Gastroesophageal sphincter (tissue), 4 donors: Measurements from ENCODE around the gene ZCCHC17. TPM values are rescaled to one million over a fixed set of nuclear protein-coding genes. Genes with fewer than 3 reads are reported as not detected.

ENCODE experiments used
- ATAC-seq: fragments of 150-250 bp; one replicate; pipeline ENCODE4 v1.9.1; 2016; ENCODE audit warnings: mild to moderate bottlenecking, moderate library complexity
- H3K27ac ChIP-seq, 4 donors: fragments of 200-600 bp; sonication (generic) in 3 of 4; 1 replicate in 3 of 4; 2 replicates in 1 of 4; pipeline ENCODE4 v1.5.1; 2016 to 2019
- H3K27me3 ChIP-seq: fragments of 200-600 bp; sonication (generic); one replicate; pipeline ENCODE4 v1.5.1; 2019
- H3K36me3 ChIP-seq, 2 donors: fragments of 200-600 bp; sonication (generic); one replicate each; pipeline ENCODE4 v1.5.1; 2019; ENCODE audit warnings: control low read depth in 1 of 2
- H3K4me1 ChIP-seq, 3 donors: fragments of 200-600 bp; sonication (generic); 1 replicate in 2 of 3; 2 replicates in 1 of 3; pipeline ENCODE4 v1.5.1; 2016 to 2019; ENCODE audit warnings: control low read depth in 2 of 3
- H3K4me3 ChIP-seq, 2 donors: fragments of 200-600 bp; sonication (generic); one replicate each; pipeline ENCODE4 v1.5.1; 2019; ENCODE audit warnings: mild to moderate bottlenecking in 1 of 2, moderate library complexity in 1 of 2
- H3K9me3 ChIP-seq, 3 donors: fragments of 200-600 bp; sonication (generic); one replicate each; pipeline ENCODE4 v1.5.1; 2017 to 2019; ENCODE audit warnings: control low read depth in 2 of 3
- EP300 ChIP-seq: sonication (generic); formaldehyde crosslinking; IDR thresholded peaks from one replicate; pipeline ENCODE4 v1.6.1; 2017; ENCODE audit warnings: antibody characterized with exemption, mild to moderate bottlenecking
- POLR2A ChIP-seq, 2 donors: fragments of 450-650 bp; IDR thresholded peaks; one replicate each; pipeline ENCODE4 v1.6.1; 2017; ENCODE audit warnings: antibody characterized with exemption in 2 of 2, mild to moderate bottlenecking in 2 of 2, moderate library complexity in 1 of 2
- POLR2AphosphoS5 ChIP-seq: sonication (generic); formaldehyde crosslinking; IDR thresholded peaks from one replicate; pipeline ENCODE4 v1.6.1; 2017; ENCODE audit warnings: antibody characterized with exemption
- WGBS, 2 donors: methylation state at CpG; one replicate each; pipeline ENCODE4 v1.1.5; 2018; ENCODE audit warnings: low coverage in 1 of 2; 5-methylcytosine and 5-hydroxymethylcytosine counted together
- total RNA-seq, 4 donors: library from RNA; depleted of rRNA; stranded (reverse); fragments of >200 nt; gene quantifications; one replicate each; pipeline ENCODE4 v1.1.0, GENCODE V29; 2016
- TF ChIP-seq, protein P1 (sequence below), 4 experiments: fragments of 200-600 bp in 2 of 4; fragments of 450-650 bp in 2 of 4; sonication (generic) in 1 of 4; IDR thresholded peaks; one replicate each; pipeline ENCODE4 v1.5.1; 2017 to 2019; ENCODE audit warnings: antibody characterized with exemption in 4 of 4, mild to moderate bottlenecking in 2 of 4, moderate library complexity in 2 of 4

ZCCHC17 gene
- total RNA-seq, 4 donors from 2014 or later = 25.4 to 28.7 (median 27.4) TPM

DNA sequence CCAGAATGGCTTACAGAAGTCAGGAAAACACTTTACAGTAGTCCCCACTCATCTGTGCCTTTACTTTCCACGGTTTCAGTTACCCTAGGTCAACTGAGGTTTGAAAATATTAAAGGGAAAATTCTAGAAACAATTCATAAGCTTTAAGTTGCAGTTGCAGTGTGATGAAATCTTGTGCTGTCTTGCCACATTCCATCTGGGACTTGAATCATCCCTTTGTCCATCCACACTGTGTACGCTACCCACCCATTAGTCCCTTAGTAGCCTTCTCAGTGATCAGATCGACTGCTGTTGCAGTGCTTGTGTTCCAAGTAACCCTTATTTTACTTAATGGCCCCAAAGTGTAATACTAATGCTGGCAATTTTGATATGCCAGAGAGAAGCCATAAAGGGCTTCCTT, 30.5 kb downstream of the ZCCHC17 start:
- Histone ChIP-seq H3K9me3 (no peaks in the 10 kb centered on the region), H3K4me1 (no peaks in the 10 kb centered on the region), H3K4me3 (no peak overlapping the region), H3K27me3 (no peaks in the 10 kb centered on the region), H3K27ac (no peak overlapping the region), H3K36me3 (peaks cover 0 to 29% of the 10 kb centered on the region in 2 donors)
- no peak for TF ChIP-seq POLR2A (IDR thresholded peaks at IDR 0.05)
- no peak for TF ChIP-seq POLR2AphosphoS5
- TF ChIP-seq, protein P1, sequence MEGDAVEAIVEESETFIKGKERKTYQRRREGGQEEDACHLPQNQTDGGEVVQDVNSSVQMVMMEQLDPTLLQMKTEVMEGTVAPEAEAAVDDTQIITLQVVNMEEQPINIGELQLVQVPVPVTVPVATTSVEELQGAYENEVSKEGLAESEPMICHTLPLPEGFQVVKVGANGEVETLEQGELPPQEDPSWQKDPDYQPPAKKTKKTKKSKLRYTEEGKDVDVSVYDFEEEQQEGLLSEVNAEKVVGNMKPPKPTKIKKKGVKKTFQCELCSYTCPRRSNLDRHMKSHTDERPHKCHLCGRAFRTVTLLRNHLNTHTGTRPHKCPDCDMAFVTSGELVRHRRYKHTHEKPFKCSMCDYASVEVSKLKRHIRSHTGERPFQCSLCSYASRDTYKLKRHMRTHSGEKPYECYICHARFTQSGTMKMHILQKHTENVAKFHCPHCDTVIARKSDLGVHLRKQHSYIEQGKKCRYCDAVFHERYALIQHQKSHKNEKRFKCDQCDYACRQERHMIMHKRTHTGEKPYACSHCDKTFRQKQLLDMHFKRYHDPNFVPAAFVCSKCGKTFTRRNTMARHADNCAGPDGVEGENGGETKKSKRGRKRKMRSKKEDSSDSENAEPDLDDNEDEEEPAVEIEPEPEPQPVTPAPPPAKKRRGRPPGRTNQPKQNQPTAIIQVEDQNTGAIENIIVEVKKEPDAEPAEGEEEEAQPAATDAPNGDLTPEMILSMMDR (IDR thresholded peaks at IDR 0.05) = no peak
- TF ChIP-seq EP300 = no peak
- ATAC-seq = no peak
- 82% methylated on average over 3 of the region's 3 CpGs; no CpG with 5 or more reads in 1 of the 2 donors for WGBS, 2 donors

DNA sequence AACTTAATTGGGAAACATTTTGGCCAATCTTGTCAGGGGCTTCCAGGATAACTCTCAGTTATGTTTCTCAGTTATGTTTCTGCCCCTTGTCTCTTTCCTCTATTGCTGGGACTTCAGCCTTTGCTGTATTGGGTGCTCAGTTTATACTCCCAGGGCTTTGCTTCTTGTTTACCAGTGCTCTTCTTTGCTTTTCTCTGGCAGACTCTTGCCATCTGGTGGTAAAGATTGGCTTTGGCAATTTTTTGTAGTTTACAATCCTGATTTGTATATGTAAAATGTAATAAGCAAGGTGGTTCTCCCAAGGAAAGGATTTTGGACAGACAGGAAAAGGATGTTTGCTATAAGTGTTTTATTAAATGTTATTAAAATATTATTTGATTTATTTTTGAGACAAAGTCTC, 38.2 kb downstream of the ZCCHC17 start:
- ATAC-seq = no peak
- TF ChIP-seq, protein P1 (IDR thresholded peaks at IDR 0.05) = peak in 3 of 4 experiments; percentile 32 to 53 (median 52)
- TF ChIP-seq EP300 = no peak
- no peaks in the 10 kb centered on the region for H3K9me3 ChIP-seq
- H3K27me3 ChIP-seq = no peaks in the 10 kb centered on the region
- no peak overlapping the region for H3K4me3 ChIP-seq
- H3K4me1 ChIP-seq = no peaks in the 10 kb centered on the region
- peaks cover 0 to 30% of the 10 kb centered on the region in 2 donors for H3K36me3 ChIP-seq
- no peak overlapping the region for H3K27ac ChIP-seq

DNA sequence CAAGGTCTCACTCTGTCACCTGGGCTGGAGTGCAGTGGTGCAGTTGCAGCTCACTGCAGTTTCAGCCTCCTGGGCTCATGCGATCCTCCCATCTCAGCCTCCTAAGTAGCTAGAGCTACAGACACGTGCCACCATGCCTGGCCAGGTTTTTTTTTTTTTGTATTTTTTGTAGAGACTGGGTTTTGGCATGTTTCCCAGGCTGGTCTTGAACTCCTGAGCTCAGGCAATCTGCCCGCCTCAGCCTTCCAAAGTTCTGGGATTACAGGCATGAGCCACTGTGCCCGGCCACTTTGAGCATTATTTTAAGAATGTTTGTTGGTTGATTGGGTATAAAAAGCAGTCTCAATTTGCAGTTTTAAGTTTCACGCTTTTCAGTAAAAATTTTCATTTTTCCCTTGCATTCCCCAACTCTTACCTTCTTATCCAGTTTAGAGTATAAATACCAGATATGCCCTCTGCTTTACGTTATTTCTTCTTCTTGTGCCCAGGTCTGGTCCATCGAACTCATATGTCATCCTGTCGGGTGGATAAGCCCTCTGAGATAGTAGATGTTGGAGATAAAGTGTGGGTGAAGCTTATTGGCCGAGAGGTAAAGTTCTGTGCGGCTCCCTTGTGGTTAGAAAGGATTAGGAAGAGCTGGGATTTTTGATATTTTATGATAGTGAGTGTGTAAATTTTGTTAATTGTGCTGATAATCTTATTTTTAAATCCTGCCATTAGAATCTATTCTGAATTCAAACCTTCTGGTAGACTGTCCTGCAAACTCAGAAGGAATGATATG, 40.0 kb downstream of the ZCCHC17 start:
- no peaks in the 10 kb centered on the region for H3K4me1 ChIP-seq
- H3K4me3 ChIP-seq = no peak overlapping the region
- H3K36me3 ChIP-seq = peaks cover 0 to 29% of the 10 kb centered on the region in 2 donors
- no peaks in the 10 kb centered on the region for H3K9me3 ChIP-seq
- H3K27me3 ChIP-seq = no peaks in the 10 kb centered on the region
- H3K27ac ChIP-seq = no peak overlapping the region
- TF ChIP-seq POLR2AphosphoS5 (no peak), POLR2A (IDR thresholded peaks at IDR 0.05) (no peak), EP300 (no peak)
- TF ChIP-seq, protein P1 (IDR thresholded peaks at IDR 0.05) = no peak
- 78 to 100% methylated on average over 4 to 10 of the region's 10 CpGs for WGBS, 2 donors
- no peak for ATAC-seq

DNA sequence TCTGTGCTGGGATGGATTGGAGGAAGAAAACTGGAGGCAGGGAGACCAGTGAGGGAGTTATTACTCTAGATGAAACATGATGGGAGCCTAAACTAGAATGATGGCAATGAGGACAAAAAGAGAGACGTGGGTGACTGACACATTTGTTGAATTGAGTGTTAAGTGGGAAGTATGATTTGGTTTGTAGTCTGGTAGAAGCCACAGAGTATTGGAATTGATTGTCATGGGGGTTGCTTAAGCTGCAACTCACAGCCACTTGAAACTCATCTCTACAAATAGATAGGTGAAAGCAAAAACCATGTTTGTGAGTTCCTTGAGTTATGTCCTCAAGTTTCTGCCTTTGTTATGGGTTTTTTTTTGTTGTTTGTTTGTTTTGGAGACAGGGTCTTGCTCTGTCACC, 47.7 kb downstream of the ZCCHC17 start:
- Histone ChIP-seq H3K36me3 (peaks cover 0 to 69% of the 10 kb centered on the region in 2 donors), H3K27ac (no peak overlapping the region), H3K9me3 (no peaks in the 10 kb centered on the region), H3K4me1 (no peaks in the 10 kb centered on the region), H3K27me3 (no peaks in the 10 kb centered on the region), H3K4me3 (no peak overlapping the region)
- no peak for ATAC-seq
- TF ChIP-seq POLR2AphosphoS5 = no peak
- TF ChIP-seq EP300 = no peak
- TF ChIP-seq POLR2A (IDR thresholded peaks at IDR 0.05) = no peak
- TF ChIP-seq, protein P1 (IDR thresholded peaks at IDR 0.05) = no peak
- 33 to 100% methylated on average over 1 of the region's 1 CpG for WGBS, 2 donors

DNA sequence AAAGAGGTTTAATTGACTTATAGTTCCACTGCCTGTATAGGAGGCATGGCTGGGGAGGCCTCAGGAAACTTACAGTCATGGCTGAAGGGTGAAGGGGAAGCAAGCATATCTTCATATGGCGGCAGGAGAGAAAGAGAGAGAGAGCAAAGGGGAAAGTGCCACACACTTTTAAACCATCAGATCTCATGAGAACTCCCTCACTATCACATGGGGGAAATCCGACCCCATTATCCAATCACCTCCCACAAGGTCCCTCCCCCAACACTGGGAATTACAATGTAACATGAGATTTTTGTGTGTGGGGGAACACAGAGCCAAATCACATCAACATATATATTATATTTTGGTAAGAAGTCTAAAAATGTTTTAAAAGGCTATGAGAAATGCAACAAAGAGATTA, 48.8 kb downstream of the ZCCHC17 start:
- WGBS, 2 donors = 60 to 88% methylated on average over 1 to 2 of the region's 2 CpGs
- ATAC-seq = no peak

More for the DNA sequence above, 48.8 kb downstream of the ZCCHC17 start:
- H3K27me3 ChIP-seq = no peaks in the 10 kb centered on the region
- no peak overlapping the region for H3K4me3 ChIP-seq
- no peak overlapping the region for H3K27ac ChIP-seq
- TF ChIP-seq POLR2A (IDR thresholded peaks at IDR 0.05) (no peak), EP300 (no peak)
- H3K36me3 ChIP-seq = peaks cover 0 to 78% of the 10 kb centered on the region in 2 donors
- no peaks in the 10 kb centered on the region for H3K4me1 ChIP-seq
- H3K9me3 ChIP-seq = no peaks in the 10 kb centered on the region
